Activated naive CD8-positive, alpha-beta T cell treated with anti-CD3 and anti-CD28 coated beads, Interleukin-2, amount 10 ng/mL, durations not matched to agents 7 days and 5 days (primary cell): Measurements from ENCODE around the gene PPARG. TPM values are rescaled to one million over a fixed set of nuclear protein-coding genes. Genes with fewer than 3 reads are reported as not detected.
"Not testable (repeated sequence)": the region's sequence is repeated elsewhere in the genome, so short reads cannot be mapped to it uniquely, and the experiment has no call there.

Experiments used
- ATAC-seq: fragments of 150-1000 bp; cut with Tn5 transposase; one replicate; pipeline ENCODE4 v1.10.0; 2021; ENCODE audit warnings: low read depth, moderate library complexity
- POLR2A ChIA-PET: fragments of 350-600 bp; sonication (Branson Sonifier 250); formaldehyde crosslinking; loops from one replicate; lab custom pipeline; 2021; ENCODE audit warnings: antibody characterized with exemption; lab: Charles Lee
- DNase-seq: peaks from one replicate; pipeline ENCODE4 v3.0.0; 2021
- H3K27ac Mint-ChIP-seq: one replicate; pipeline ENCODE4 v1.8.0; 2022; ENCODE audit warnings: mild to moderate bottlenecking, mixed read lengths
- H3K27me3 Mint-ChIP-seq: one replicate; pipeline ENCODE4 v1.8.0; 2022; ENCODE audit warnings: mild to moderate bottlenecking, moderate library complexity, mixed read lengths
- H3K36me3 Mint-ChIP-seq: one replicate; pipeline ENCODE4 v1.8.0; 2021; ENCODE audit warnings: mild to moderate bottlenecking, mixed read lengths
- H3K4me1 Mint-ChIP-seq: one replicate; pipeline ENCODE4 v1.8.0; 2021; ENCODE audit warnings: mixed read lengths
- H3K4me3 Mint-ChIP-seq: one replicate; pipeline ENCODE4 v1.8.0; 2022; ENCODE audit warnings: mild to moderate bottlenecking, moderate library complexity, mixed read lengths
- H3K9me3 Mint-ChIP-seq: one replicate; pipeline ENCODE4 v1.8.0; 2021; ENCODE audit warnings: mixed read lengths
- total RNA-seq, 2 experiments: library from RNA; stranded (reverse); gene quantifications; one replicate each; pipeline ENCODE4 v1.2.3, GENCODE V29; 2021

PPARG gene
- 1 to 10 TPM in 1 of 2 experiments, under 1 TPM in 1; 0.68 to 1.0 TPM for total RNA-seq

- H3K27me3 Mint-ChIP-seq, result peaks cover 63% of the 10 kb centered on the region
Measured at GRCh38 chr3:12288182-12289129, at the start of gene PPARG. Gene PPARG, plus strand, starts transcription at chr3:12289070. Its CDS starts 90,642 bp downstream, at chr3:12379712.

GRCh38 chr3:12239301-12239700 lies 49.6 kb upstream of the PPARG start:
- Mint-ChIP-seq H3K4me1 (no peaks in the 10 kb centered on the region), H3K4me3 (no peak overlapping the region), H3K27ac (no peak overlapping the region), H3K9me3 (no peaks in the 10 kb centered on the region), H3K27me3 (peaks cover 13% of the 10 kb centered on the region), H3K36me3 (no peaks in the 10 kb centered on the region)
- POLR2A ChIA-PET, result no interaction called here
- DNase-seq (no peak), ATAC-seq (no peak)

More at GRCh38 chr3:12288182-12289129, at the start of gene PPARG:
- Mint-ChIP-seq H3K4me3 (peak within 1 kb of the TSS; percentile 55), H3K4me1 (no peaks in the 10 kb centered on the region), H3K27ac (no peak within 1 kb of the TSS), H3K9me3 (no peaks in the 10 kb centered on the region), H3K36me3 (no peaks in the 10 kb centered on the region)
- peak; percentile 29 for DNase-seq
- POLR2A ChIA-PET, result no interaction called here
- ATAC-seq, result peak; percentile 22

- H3K4me1 Mint-ChIP-seq, result peaks cover 14% of the 10 kb centered on the region
- H3K36me3 Mint-ChIP-seq, result no peaks in the 10 kb centered on the region
- H3K4me3 Mint-ChIP-seq, result no peak overlapping the region
- ATAC-seq, result no peak
- peaks cover 2% of the 10 kb centered on the region for H3K9me3 Mint-ChIP-seq
- no peak for DNase-seq
- H3K27me3 Mint-ChIP-seq, result peaks cover 10% of the 10 kb centered on the region
- H3K27ac Mint-ChIP-seq, result no peak overlapping the region
- POLR2A ChIA-PET, result no interaction called here
Measured at GRCh38 chr3:12242772-12243171, 46.1 kb upstream of the PPARG start.

- POLR2A ChIA-PET, result no interaction called here
- ATAC-seq, result peak; percentile 47
- Mint-ChIP-seq H3K27me3 (peaks cover 12% of the 10 kb centered on the region), H3K4me3 (peak overlapping the region; percentile 50), H3K4me1 (peaks cover 14% of the 10 kb centered on the region), H3K36me3 (no peaks in the 10 kb centered on the region), H3K27ac (peak overlapping the region; percentile 50), H3K9me3 (peaks cover 12% of the 10 kb centered on the region)
- DNase-seq, result no peak
Measured at GRCh38 chr3:12246497-12247163, 42.2 kb upstream of the PPARG start.

DNA sequence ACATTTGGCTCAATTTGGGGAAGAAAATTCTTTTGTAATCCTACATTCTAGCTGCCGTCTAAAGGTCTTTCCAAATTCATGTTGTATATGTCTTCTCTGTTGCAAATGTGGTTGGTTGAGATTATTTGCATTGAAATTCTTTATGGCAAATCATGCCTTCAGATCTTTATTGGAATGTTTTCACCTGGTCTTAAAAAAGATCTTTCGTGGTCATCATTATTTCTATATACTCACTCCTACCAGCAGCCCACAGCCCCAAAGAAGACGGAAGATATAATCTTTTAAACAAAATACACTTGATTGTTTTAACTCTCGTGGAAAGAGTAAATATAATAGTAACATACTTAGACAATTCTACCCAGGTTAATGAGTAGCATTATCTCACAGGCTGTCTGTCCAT lies 41.5 kb upstream of the PPARG start:
- H3K4me3 Mint-ChIP-seq, result no peak overlapping the region
- POLR2A ChIA-PET, result no interaction called here
- no peak overlapping the region for H3K27ac Mint-ChIP-seq
- H3K4me1 Mint-ChIP-seq, result peaks cover 14% of the 10 kb centered on the region
- peaks cover 12% of the 10 kb centered on the region for H3K9me3 Mint-ChIP-seq
- no peak for ATAC-seq
- H3K36me3 Mint-ChIP-seq, result no peaks in the 10 kb centered on the region
- H3K27me3 Mint-ChIP-seq, result peaks cover 12% of the 10 kb centered on the region
- DNase-seq, result no peak

- no peak for ATAC-seq
- POLR2A ChIA-PET, result no interaction called here
- peaks cover 14% of the 10 kb centered on the region for H3K4me1 Mint-ChIP-seq
- no peak overlapping the region for H3K4me3 Mint-ChIP-seq
- no peaks in the 10 kb centered on the region for H3K36me3 Mint-ChIP-seq
- H3K27me3 Mint-ChIP-seq, result peaks cover 14% of the 10 kb centered on the region
- no peak for DNase-seq
- peaks cover 12% of the 10 kb centered on the region for H3K9me3 Mint-ChIP-seq
- no peak overlapping the region for H3K27ac Mint-ChIP-seq
Measured at GRCh38 chr3:12249519-12249918, 39.4 kb upstream of the PPARG start.

- Mint-ChIP-seq H3K27ac (no peak overlapping the region), H3K4me3 (no peak overlapping the region), H3K36me3 (no peaks in the 10 kb centered on the region), H3K4me1 (no peaks in the 10 kb centered on the region), H3K27me3 (peaks cover 11% of the 10 kb centered on the region), H3K9me3 (peaks cover 10% of the 10 kb centered on the region)
- ATAC-seq (no peak), DNase-seq (no peak)
- POLR2A ChIA-PET, result no interaction called here
Measured at GRCh38 chr3:12252889-12253288, 36.0 kb upstream of the PPARG start.

DNA sequence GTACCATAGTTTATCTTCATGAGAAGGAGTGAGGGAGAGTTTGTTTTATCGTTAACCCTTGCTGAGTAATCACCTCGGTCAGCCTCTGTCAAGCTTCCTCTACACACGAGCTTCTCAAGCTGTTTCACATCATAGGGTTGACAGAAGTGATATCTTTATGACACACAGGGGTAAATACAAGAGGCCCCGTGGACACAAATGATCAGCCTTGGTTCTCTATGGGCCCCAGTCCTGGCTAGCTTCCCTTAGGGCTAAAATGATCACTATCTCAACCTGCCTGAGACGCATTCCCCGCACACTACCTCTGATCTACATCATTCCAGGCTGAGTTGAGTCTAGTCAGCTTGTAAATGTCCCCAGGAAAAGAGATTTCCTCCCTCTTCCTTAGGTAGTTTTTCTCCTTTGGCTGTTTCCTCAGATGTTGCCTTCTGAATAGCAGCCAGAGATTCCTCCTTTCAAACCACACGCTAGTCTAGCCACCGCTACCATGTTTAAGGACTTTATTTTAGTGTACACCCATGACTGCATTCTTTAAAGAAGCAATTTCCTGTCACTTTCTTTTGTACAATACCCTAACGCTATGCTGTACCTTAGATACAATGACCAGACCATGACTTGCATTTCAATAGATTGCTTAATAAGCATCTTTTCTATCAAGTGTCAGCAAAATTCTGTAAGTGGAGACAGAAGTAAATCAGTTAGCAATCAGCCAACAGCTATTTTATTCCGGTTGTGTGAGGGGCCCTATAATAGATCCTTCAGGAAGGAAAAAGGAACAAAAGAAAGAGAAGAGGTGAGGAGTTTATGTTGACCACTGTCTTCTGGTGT lies 35.1 kb upstream of the PPARG start:
- H3K36me3 Mint-ChIP-seq, result no peaks in the 10 kb centered on the region
- H3K9me3 Mint-ChIP-seq, result peaks cover 11% of the 10 kb centered on the region
- POLR2A ChIA-PET, result no interaction called here
- H3K27ac Mint-ChIP-seq, result no peak overlapping the region
- ATAC-seq (no peak), DNase-seq (no peak)
- peaks cover 10% of the 10 kb centered on the region for H3K27me3 Mint-ChIP-seq
- H3K4me1 Mint-ChIP-seq, result no peaks in the 10 kb centered on the region
- H3K4me3 Mint-ChIP-seq, result no peak overlapping the region

DNA sequence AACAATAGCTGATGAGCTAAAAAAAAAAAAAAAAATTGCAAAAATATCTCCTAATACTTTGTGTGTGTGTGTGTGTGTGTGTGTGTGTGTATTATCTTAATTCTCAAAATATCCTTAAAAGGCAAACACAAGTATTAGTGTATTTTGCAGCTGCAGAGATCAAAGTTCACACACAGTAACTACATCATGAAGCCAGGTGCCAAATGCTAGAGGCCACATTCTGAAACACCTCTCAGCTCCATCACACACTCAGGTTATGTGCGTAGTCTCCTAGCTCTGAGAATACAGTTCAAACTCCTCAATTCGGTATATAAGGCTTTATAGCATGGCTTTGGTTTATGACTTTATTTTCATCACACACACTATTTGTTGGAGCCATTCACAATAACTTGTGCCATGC lies 33.5 kb upstream of the PPARG start:
- Mint-ChIP-seq H3K9me3 (peaks cover 4% of the 10 kb centered on the region), H3K4me1 (no peaks in the 10 kb centered on the region), H3K27ac (no peak overlapping the region), H3K36me3 (no peaks in the 10 kb centered on the region), H3K27me3 (peaks cover 6% of the 10 kb centered on the region), H3K4me3 (no peak overlapping the region)
- POLR2A ChIA-PET, result no interaction called here
- DNase-seq, result no peak
- no peak for ATAC-seq

- Mint-ChIP-seq H3K4me3 (no peak overlapping the region), H3K27ac (no peak overlapping the region), H3K9me3 (peaks cover 1% of the 10 kb centered on the region), H3K36me3 (no peaks in the 10 kb centered on the region), H3K4me1 (no peaks in the 10 kb centered on the region), H3K27me3 (peaks cover 4% of the 10 kb centered on the region)
- POLR2A ChIA-PET, result no interaction called here
- no peak for ATAC-seq
- no peak for DNase-seq
Measured at GRCh38 chr3:12258911-12259310, 30.0 kb upstream of the PPARG start.

GRCh38 chr3:12262173-12262572 lies 26.7 kb upstream of the PPARG start:
- H3K27me3 Mint-ChIP-seq, result peaks cover 11% of the 10 kb centered on the region
- H3K4me1 Mint-ChIP-seq, H3K27ac Mint-ChIP-seq, H3K36me3 Mint-ChIP-seq, H3K9me3 Mint-ChIP-seq, ATAC-seq, DNase-seq, H3K4me3 Mint-ChIP-seq, POLR2A ChIA-PET: not testable (repeated sequence)

DNA sequence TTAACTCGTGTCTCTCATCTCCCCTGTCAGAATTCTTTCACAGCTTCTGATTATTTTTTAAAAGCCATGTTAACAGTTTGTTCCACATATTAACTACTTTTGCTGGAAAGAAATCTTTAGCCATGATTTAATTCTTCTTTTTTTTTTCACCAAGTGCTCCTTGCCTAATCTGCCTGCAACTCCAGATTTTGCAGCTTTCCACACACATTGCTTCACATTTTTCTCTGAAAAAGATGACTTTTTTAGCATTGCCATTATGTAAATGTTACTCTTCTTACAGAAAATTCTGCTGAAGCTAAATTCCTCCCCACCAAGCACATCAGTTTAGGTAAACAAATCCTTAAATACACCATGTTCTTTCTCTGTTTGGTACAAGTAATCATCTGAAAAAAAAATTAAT lies 23.4 kb upstream of the PPARG start:
- no peak for ATAC-seq
- Mint-ChIP-seq H3K27me3 (peaks cover 15% of the 10 kb centered on the region), H3K9me3 (no peaks in the 10 kb centered on the region), H3K27ac (no peak overlapping the region), H3K4me1 (no peaks in the 10 kb centered on the region), H3K4me3 (no peak overlapping the region), H3K36me3 (no peaks in the 10 kb centered on the region)
- POLR2A ChIA-PET, result no interaction called here
- DNase-seq, result no peak

DNA sequence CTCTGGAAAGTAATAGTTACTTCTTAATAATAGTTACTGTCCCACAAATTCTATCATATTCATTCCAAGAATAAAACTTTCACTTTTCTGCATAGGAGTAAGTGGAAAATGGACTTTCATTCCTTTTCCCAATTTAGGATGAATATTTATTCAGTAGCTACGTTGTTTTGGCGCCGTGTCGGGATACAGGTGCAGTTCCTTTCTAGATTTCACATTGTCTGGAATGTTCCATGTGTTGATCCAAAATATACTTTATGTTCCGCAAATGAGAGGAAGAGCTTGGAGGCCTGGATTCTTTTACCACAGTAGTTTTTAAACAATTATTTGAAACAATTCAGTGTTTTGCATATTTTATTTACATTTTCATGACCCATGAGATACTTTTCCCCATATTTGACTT lies 22.8 kb upstream of the PPARG start:
- DNase-seq (no peak), ATAC-seq (no peak)
- Mint-ChIP-seq H3K36me3 (no peaks in the 10 kb centered on the region), H3K4me1 (no peaks in the 10 kb centered on the region), H3K4me3 (no peak overlapping the region), H3K9me3 (no peaks in the 10 kb centered on the region), H3K27ac (no peak overlapping the region), H3K27me3 (peaks cover 19% of the 10 kb centered on the region)
- POLR2A ChIA-PET, result no interaction called here
